RWPE2 (cell line): Measurements from ENCODE around the gene UBXN7.
"Not testable (repeated sequence)": the region's sequence is repeated elsewhere in the genome, so short reads cannot be mapped to it uniquely, and the experiment has no call there.

Source experiments
- ATAC-seq: fragments of 200-7000 bp; cut with Tn5 transposase; 3 replicates; pipeline ENCODE4 v1.9.1; 2021; ENCODE audit warnings: low read depth
- DNase-seq: peaks from one replicate; pipeline ENCODE4 v3.0.0-alpha.2; 2020; ENCODE audit warnings: low spot score
- H3K27ac ChIP-seq: fragments of 450-650 bp; 2 replicates; pipeline ENCODE4 v1.5.1; 2017; ENCODE audit warnings: mild to moderate bottlenecking; ENCODE audit not compliant: poor library complexity, severe bottlenecking
- H3K27me3 ChIP-seq: fragments of 250-450 bp; sonication (Bioruptor Pico); 2 replicates; pipeline ENCODE4 v1.5.1; 2021; ENCODE audit warnings: mild to moderate bottlenecking, moderate library complexity; ENCODE audit not compliant: insufficient read depth, poor library complexity, severe bottlenecking
- H3K36me3 ChIP-seq: fragments of 250-450 bp; sonication (Bioruptor Pico); 2 replicates; pipeline ENCODE4 v1.5.1; 2020; ENCODE audit warnings: low read depth, mild to moderate bottlenecking, moderate library complexity
- H3K4me1 ChIP-seq: fragments of 250-450 bp; sonication (Bioruptor Pico); 2 replicates; pipeline ENCODE4 v1.5.1; 2021; ENCODE audit warnings: mild to moderate bottlenecking, moderate library complexity; ENCODE audit not compliant: insufficient read depth, poor library complexity, severe bottlenecking
- H3K4me3 ChIP-seq: fragments of 250-450 bp; sonication (Bioruptor Pico); 2 replicates; pipeline ENCODE4 v1.5.1; 2021; ENCODE audit warnings: mild to moderate bottlenecking, moderate library complexity; ENCODE audit not compliant: severe bottlenecking
- H3K9me3 ChIP-seq: fragments of 250-450 bp; sonication (Bioruptor Pico); 2 replicates; pipeline ENCODE4 v1.5.1; 2021; ENCODE audit warnings: mild to moderate bottlenecking, moderate library complexity; ENCODE audit not compliant: severe bottlenecking
- TF ChIP-seq, protein P1 (sequence below): fragments of 450-650 bp; IDR thresholded peaks from one replicate; pipeline ENCODE4 v1.5.1; 2017; ENCODE audit warnings: mild to moderate bottlenecking, moderate library complexity; ENCODE audit not compliant: poor library complexity, severe bottlenecking

The UBXN7 gene

DNA sequence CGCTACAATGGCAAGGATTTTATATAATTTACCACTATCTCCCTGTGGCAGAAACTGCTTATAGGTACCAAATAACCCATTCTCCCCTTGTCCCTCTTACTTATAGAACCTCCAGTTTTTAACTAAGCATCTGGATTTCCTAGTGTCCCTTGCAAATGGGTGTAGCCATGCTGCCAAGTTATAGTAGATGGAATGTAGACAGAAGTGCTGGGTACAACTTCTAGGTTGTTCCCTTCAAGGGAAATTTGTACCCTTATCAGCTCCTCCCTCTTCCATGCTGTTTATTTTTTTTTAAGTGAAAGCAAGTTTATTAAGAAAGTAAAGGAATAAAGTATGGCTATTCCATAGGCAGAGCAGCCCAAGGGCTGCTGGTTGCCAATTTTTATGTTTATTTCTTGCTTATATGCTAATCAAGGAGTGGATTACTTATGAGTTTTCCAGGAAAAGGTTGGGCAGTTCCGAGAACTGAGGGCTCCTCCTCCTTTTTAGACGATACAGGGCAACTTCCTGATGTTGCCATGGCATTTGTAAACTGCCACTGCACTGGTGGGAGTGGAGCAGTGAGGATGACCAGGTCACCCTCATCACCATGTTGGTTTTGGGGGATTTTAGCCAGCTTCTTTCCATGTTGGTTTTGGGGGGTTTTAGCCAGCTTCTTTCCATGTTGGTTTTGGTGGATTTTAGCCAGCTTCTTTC lies 53.9 kb downstream of the UBXN7 start:
- no peak for DNase-seq
- H3K27ac ChIP-seq = no peak overlapping the region
- TF ChIP-seq, protein P1, sequence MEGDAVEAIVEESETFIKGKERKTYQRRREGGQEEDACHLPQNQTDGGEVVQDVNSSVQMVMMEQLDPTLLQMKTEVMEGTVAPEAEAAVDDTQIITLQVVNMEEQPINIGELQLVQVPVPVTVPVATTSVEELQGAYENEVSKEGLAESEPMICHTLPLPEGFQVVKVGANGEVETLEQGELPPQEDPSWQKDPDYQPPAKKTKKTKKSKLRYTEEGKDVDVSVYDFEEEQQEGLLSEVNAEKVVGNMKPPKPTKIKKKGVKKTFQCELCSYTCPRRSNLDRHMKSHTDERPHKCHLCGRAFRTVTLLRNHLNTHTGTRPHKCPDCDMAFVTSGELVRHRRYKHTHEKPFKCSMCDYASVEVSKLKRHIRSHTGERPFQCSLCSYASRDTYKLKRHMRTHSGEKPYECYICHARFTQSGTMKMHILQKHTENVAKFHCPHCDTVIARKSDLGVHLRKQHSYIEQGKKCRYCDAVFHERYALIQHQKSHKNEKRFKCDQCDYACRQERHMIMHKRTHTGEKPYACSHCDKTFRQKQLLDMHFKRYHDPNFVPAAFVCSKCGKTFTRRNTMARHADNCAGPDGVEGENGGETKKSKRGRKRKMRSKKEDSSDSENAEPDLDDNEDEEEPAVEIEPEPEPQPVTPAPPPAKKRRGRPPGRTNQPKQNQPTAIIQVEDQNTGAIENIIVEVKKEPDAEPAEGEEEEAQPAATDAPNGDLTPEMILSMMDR = no peak
- H3K4me3 ChIP-seq = no peak overlapping the region
- no peaks in the 10 kb centered on the region for H3K4me1 ChIP-seq
- H3K9me3 ChIP-seq = no peaks in the 10 kb centered on the region
- no peaks in the 10 kb centered on the region for H3K36me3 ChIP-seq
- no peak for ATAC-seq
- H3K27me3 ChIP-seq = no peaks in the 10 kb centered on the region

DNA sequence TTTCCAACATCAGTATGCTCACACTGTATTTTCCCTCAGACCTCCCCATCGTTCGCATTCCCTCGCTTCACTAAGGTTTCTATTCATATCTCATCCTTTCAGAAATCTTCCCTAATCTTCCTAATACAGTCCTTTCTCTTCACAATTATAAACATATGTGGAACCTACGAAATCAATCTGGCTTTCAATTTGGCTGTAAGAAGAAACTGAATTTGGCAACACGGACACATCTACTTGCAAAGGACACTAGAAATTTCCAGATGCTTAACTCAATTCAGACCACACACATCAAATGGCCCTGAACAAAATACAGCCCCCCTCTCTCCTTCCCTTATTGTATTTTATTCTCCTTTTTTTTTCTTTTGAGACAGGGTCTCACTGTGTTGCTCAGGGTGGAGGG lies 54.9 kb downstream of the UBXN7 start:
- ATAC-seq = no peak
- Histone ChIP-seq H3K4me1 (no peaks in the 10 kb centered on the region), H3K36me3 (no peaks in the 10 kb centered on the region), H3K4me3 (no peak overlapping the region), H3K9me3 (no peaks in the 10 kb centered on the region), H3K27ac (no peak overlapping the region), H3K27me3 (no peaks in the 10 kb centered on the region)
- no peak for DNase-seq
- TF ChIP-seq, protein P1 = no peak

GRCh38 chr3:196365736-196366135 lies 66.5 kb downstream of the UBXN7 start:
- Histone ChIP-seq H3K27ac (no peak overlapping the region), H3K4me3 (no peak overlapping the region), H3K9me3 (no peaks in the 10 kb centered on the region), H3K27me3 (no peaks in the 10 kb centered on the region), H3K4me1 (no peaks in the 10 kb centered on the region), H3K36me3 (peaks cover 57% of the 10 kb centered on the region)
- TF ChIP-seq, protein P1 = no peak
- ATAC-seq = no peak
- no peak for DNase-seq

GRCh38 chr3:196360586-196360985 lies 71.6 kb downstream of the UBXN7 start:
- TF ChIP-seq, protein P1 = no peak
- Histone ChIP-seq H3K36me3 (peaks cover 72% of the 10 kb centered on the region), H3K27ac (no peak overlapping the region), H3K4me1 (no peaks in the 10 kb centered on the region), H3K27me3 (no peaks in the 10 kb centered on the region), H3K4me3 (no peak overlapping the region), H3K9me3 (no peaks in the 10 kb centered on the region)
- ATAC-seq (no peak), DNase-seq (no peak)

DNA sequence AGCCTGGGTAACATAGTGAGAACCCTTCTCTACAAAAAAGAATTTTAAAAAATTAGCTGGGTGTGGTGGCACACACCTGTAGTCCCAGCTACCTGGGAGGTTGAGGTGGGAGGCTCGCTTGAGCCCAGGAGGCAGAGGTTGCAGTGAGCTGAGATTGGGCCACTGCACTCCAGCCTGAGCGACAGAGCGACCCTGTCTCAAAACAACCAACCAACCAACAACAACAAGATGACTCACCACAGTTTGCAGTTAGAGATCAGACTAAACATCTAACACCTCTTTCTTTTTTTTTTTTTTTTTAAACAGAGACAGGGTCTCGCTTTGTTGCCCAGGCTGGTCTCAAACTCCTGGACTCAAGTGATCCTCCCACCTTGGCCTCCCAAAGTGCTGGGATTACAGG lies 73.7 kb downstream of the UBXN7 start:
- H3K27me3 ChIP-seq, H3K9me3 ChIP-seq, H3K27ac ChIP-seq, H3K4me1 ChIP-seq, DNase-seq, H3K4me3 ChIP-seq, ATAC-seq: not testable (repeated sequence)
- H3K36me3 ChIP-seq = peaks cover 81% of the 10 kb centered on the region
